ENCODE results near the gene SP2.

The SP2 gene

DNA sequence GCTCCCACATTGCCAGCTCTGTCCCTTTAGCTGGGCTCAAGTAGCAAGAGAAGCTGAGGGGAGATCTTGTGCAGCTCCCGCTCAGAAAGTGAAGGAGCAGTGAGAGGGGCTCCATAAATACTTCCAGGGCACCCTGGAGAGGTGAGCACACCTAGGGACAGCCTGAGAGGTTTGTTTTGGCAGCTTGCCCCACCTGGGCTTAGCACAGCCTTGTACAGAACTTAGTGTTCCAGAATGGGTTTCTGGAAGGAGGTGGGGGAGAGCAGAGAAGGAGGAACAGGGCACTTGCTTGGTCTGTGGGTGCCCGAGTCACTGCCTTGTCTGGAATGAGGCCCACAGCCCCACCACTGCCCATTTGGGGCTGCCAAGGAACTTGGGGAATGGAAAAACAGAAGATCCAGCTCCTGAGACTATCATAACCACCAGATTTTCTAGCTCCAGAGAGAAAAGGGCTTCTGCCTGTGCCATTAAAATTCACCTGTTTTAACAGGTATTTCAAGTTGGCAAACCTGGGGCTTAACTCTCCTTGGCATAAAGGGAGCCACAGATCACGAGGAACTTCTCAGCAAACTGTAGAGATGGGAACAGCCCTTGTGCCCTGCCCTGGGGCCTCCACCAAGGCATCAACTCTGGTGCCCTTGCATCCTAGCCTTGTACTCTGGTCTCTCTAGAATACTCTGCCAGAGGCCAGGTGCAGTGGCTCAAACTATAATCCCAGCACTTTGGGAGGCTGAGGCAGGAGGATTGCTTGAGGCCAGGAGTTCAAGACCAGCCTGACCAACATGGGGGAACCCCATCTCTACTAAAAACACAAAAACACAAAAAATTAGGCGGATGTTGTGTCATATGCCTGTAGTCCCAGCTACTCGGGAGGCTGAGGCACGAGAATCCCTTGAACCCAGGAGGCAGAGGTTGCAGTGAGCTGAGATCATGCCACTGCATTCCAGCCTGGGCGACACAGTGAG lies 59.7 kb downstream of the SP2 start:
- Histone ChIP-seq H3K4me3 (no peak overlapping the region), H3K4me2 (no peak overlapping the region), H3K36me3 (peaks cover 18% of the 10 kb centered on the region; the same call in 1 of the 2 replicates), H3K9ac (no peak overlapping the region), H4K20me1 (no peaks in the 10 kb centered on the region), H3K4me1 (peaks cover 33% of the 10 kb centered on the region), H3K9me3 (no peaks in the 10 kb centered on the region), H3K27ac (no peak overlapping the region), H3K27me3 (no peaks in the 10 kb centered on the region)
- TF ChIP-seq Cebpa-rat (IDR thresholded peaks at IDR 0.05), result no peak

DNA sequence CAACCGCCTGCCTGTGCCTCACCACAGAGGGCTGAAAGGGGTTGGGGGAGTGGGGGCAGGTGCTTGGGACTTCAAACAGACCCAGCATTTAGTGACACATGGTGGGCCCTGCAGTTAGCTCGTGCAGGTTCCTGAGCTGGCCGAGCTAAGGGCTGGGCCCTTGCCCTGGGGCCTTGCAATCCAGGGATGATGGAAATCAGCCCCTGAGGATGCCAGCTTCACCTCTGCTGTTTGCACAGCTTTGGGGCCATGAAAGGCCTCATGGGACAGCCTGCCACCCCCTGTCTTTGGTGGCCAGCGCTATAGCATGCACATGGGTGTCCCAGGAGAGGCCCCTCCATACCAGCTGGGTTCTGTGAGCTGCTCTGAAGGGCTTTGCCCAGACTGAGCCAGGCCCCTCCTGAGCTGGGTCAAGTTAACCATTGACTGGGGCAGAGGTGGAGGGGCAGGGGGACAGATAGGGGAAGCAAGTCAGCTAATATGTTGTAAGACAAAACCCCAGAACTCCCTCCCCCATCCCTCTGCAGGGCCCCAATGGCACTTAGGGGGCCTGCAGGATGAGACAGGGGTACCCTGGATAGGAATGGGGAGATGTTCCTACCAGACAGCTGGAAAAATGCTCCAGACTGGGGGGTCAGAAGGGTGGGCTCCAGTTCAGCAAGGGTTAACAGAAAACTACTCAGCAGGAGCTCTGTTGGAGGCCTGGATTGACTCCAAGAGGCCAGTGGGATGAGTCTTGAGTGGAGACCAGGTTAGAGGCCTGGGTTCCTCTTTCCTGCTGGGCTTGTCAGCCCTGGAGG lies 61.0 kb downstream of the SP2 start:
- Histone ChIP-seq H3K4me2 (peak overlapping the region; percentile 52), H3K27me3 (no peaks in the 10 kb centered on the region), H3K36me3 (peaks cover 12% of the 10 kb centered on the region; the same call in 1 of the 2 replicates), H3K4me1 (peaks cover 33% of the 10 kb centered on the region), H3K9me3 (no peaks in the 10 kb centered on the region), H4K20me1 (no peaks in the 10 kb centered on the region), H3K4me3 (no peak overlapping the region), H3K27ac (no peak overlapping the region), H3K9ac (no peak overlapping the region)
- TF ChIP-seq Cebpa-rat (IDR thresholded peaks at IDR 0.05), result no peak

DNA sequence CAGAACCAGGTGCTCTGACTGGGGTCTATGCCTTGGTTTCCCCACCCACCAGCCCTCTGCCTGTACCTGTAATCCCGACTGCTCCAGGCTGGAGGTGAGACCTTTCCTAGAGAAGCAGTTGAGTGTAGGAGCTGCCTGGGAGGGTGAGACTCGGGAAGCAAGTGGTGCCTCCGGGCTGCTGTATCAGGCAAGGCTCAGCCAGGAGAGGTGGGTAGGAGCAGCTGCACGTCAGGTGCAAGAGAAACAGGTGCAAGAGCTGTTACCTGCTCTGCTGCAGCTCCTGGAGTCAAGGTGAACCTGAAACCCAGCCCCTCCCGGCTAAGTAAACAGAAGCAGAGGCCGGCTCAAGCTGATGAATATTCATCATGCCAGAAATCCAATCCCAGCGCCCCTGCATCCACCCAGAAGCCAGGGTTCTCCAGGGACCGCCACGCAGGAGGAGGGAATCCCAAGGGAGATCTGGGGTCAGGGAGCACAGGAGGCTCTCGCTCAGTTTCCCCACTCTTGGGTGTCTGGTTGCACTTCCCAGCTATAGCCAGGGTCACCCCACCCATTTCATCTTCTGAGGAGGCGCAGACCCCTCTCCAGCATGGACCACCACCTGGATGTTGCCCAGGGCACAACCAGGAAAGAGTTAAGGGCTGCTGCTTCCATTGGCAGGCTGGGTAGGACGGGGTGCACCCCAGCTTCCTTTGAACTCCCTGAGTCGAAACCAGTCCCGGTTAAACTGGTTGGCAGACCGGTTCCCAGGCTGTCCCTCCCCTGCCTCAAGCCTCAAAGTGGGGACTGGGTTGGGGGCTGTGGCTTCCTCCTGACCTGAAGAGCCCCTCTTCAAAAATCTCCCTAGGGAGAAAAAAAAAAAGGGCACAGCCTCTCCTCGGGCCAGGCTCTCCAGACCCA lies 61.8 kb downstream of the SP2 start, which contains the start of gene PRR15L:
TSS of gene PRR15L (minus strand) at position 293 of the 900 bp plus-strand sequence. CDS start 4,649 bp downstream, outside the sequence.
- H4K20me1 ChIP-seq, result no peaks in the 10 kb centered on the region
- H3K9ac ChIP-seq, result no peak within 1 kb of the TSS
- no peak within 1 kb of the TSS for H3K4me3 ChIP-seq
- no peak for TF ChIP-seq Cebpa-rat (IDR thresholded peaks at IDR 0.05)
- peaks cover 9% of the 10 kb centered on the region; the same call in 1 of the 2 replicates for H3K36me3 ChIP-seq
- peak within 1 kb of the TSS; percentile 52 for H3K4me2 ChIP-seq
- no peaks in the 10 kb centered on the region for H3K9me3 ChIP-seq
- H3K27me3 ChIP-seq, result no peaks in the 10 kb centered on the region
- no peak within 1 kb of the TSS for H3K27ac ChIP-seq
- peaks cover 33% of the 10 kb centered on the region for H3K4me1 ChIP-seq

DNA sequence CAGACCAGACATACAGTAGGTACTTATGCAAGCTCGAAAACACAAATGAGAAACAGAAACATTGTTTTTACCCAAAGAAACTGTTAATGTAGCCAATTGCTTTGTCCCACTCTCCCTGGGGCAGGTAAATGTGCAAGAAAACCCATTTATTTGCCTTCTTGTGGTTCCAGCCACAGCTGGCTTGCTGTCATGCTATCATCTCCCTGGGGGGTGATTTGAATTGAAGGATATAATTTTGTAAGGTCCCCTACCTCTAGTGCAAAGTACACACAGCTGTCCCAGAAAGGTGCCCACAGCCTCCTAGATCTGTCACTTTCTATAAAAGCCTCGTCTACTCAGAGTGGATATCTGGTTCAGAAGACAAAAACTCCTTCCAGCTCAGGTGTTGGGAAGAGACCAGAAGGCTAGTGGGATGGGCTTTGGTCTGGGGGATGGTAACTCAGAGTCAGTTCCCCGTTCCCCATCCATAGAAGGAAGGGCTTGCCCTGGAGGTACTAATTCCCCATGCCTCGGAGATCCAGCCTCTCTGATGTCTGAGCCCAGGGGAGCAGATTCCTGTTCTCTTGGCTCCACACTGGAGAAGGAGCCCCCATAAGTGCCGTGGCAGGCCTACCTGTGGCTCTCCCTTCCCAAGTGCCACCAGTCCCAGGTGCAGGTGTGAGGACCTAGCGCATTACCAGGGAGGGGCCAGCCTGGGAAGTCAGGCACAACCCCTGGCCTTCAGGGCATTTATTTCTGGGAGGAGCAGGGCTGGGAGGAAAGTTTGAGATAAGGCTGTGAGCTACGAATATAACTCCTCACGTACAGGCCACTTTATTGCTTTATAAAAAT lies 64.0 kb downstream of the SP2 start:
- TF ChIP-seq Cebpa-rat (IDR thresholded peaks at IDR 0.05), result no peak
- Histone ChIP-seq H3K4me2 (no peak overlapping the region), H3K4me1 (peaks cover 33% of the 10 kb centered on the region), H3K27me3 (no peaks in the 10 kb centered on the region), H4K20me1 (no peaks in the 10 kb centered on the region), H3K27ac (no peak overlapping the region), H3K36me3 (no peaks in the 10 kb centered on the region), H3K9ac (no peak overlapping the region), H3K9me3 (no peaks in the 10 kb centered on the region), H3K4me3 (no peak overlapping the region)

DNA sequence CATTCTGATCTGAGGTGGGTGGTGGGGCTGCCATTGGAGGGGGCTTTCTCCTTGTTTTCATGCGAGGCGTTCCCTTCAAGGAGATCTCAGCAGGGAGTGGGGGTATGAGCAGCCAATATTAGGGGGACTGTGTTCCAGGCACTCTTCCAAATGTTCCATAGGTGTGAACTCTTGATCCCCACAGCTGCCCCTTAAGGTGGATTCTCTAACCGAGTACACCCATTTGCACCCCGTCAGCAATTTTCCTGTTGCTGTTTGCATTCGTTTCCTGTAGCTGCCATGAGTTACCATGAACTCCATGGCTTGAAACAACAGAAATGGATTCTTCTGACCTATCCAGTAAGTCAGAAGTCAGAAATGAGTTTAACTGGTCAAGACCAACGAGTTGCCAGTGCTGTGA lies 65.4 kb downstream of the SP2 start:
- H3K9me3 ChIP-seq, result no peaks in the 10 kb centered on the region
- TF ChIP-seq Cebpa-rat (IDR thresholded peaks at IDR 0.05), result no peak
- H3K4me3 ChIP-seq, result no peak overlapping the region
- no peaks in the 10 kb centered on the region for H4K20me1 ChIP-seq
- peaks cover 30% of the 10 kb centered on the region for H3K4me1 ChIP-seq
- H3K27ac ChIP-seq, result no peak overlapping the region
- H3K27me3 ChIP-seq, result no peaks in the 10 kb centered on the region
- no peak overlapping the region for H3K4me2 ChIP-seq
- no peaks in the 10 kb centered on the region for H3K36me3 ChIP-seq
- no peak overlapping the region for H3K9ac ChIP-seq

DNA sequence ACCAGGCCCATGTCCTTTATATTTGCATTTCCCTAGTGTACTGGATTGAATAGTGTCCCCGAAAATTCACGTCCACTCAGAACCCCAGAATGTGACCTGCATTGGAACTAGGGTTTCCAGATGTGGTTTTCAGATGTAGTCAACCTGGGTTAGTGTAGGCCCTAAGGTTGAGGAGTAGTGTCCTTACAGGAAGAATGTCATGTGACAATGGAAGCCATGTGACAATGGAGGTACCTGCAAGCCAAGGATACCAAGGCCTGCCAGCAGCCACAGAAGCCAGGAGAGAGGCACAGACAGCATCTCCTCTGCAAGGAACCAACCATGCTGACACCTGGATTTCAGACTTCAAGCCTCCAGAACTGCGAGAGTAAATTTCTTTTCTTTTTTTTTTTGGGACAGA lies 66.9 kb downstream of the SP2 start:
- Histone ChIP-seq H3K4me1 (peaks cover 15% of the 10 kb centered on the region), H3K27me3 (no peaks in the 10 kb centered on the region), H4K20me1 (no peaks in the 10 kb centered on the region), H3K27ac (no peak overlapping the region), H3K4me3 (no peak overlapping the region), H3K9ac (no peak overlapping the region), H3K4me2 (no peak overlapping the region), H3K36me3 (no peaks in the 10 kb centered on the region), H3K9me3 (no peaks in the 10 kb centered on the region)
- TF ChIP-seq Cebpa-rat (IDR thresholded peaks at IDR 0.05), result no peak

DNA sequence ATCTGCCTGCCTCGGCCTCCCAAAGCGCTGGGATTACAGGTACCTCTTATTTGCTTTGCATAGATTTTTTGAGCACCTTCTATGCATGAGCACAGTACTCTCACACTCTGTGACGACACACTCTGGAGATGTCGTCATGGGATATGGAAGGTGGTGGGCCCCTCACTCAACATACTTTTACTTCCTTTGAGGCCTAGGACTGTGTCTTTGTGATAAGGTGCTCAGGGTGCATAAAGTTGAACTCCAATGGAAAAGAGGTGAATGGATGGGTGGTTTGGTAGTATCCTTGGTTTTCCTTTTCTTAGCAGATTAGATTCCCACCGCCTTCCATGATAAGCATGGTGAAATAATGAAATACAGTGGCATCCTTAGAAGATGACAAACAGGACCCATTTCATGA lies 68.8 kb downstream of the SP2 start:
- TF ChIP-seq Cebpa-rat (IDR thresholded peaks at IDR 0.05), result no peak
- Histone ChIP-seq H3K4me3 (no peak overlapping the region), H3K4me2 (no peak overlapping the region), H3K9me3 (no peaks in the 10 kb centered on the region), H3K36me3 (no peaks in the 10 kb centered on the region), H4K20me1 (no peaks in the 10 kb centered on the region), H3K27me3 (no peaks in the 10 kb centered on the region), H3K4me1 (peaks cover 5% of the 10 kb centered on the region), H3K9ac (no peak overlapping the region), H3K27ac (no peak overlapping the region)

DNA sequence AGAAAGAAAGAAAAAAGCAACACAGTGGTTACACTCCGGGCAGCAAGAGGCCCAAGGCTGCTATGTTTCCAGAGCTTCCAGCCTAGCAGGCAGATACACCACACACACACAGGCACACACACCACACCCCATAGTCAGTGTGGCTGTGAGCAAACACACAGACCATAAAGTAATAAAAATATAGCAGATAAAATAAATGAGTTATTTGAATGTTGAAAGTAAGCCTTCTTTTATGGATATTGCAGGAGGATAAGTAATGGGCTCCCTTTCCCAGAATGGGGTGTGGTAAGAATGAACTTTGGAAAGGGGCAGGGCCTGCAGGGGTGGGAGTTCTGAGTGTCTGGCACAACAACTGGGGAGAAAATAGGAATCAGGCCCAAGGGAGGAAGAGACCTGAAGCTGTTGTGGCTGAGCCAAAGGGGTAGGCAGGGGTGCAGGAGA lies 70.1 kb downstream of the SP2 start:
- no peak overlapping the region for H3K4me2 ChIP-seq
- no peak overlapping the region for H3K27ac ChIP-seq

More for the DNA sequence above, 70.1 kb downstream of the SP2 start:
- Histone ChIP-seq H3K36me3 (no peaks in the 10 kb centered on the region), H3K4me3 (no peak overlapping the region), H3K9ac (no peak overlapping the region), H4K20me1 (no peaks in the 10 kb centered on the region), H3K9me3 (no peaks in the 10 kb centered on the region), H3K27me3 (no peaks in the 10 kb centered on the region), H3K4me1 (peaks cover 12% of the 10 kb centered on the region)
- no peak for TF ChIP-seq Cebpa-rat (IDR thresholded peaks at IDR 0.05)
